Neural crest cell (in vitro differentiated cells): ENCODE measurements around the gene CCDC148. TPM values are rescaled to one million over a fixed set of nuclear protein-coding genes. Genes with fewer than 3 reads are reported as not detected.
A peak's percentile ranks its signal among the peaks of the same experiment; 100 is the strongest.

Experiments
- DNase-seq: peaks from one replicate; pipeline ENCODE4 v3.0.0; 2021; ENCODE audit warnings: low read depth, mixed read lengths, low spot score
- H3K27ac Mint-ChIP-seq: one replicate; pipeline ENCODE4 v1.8.0; 2021; ENCODE audit warnings: mild to moderate bottlenecking, mixed read lengths; ENCODE audit not compliant: unreplicated experiment
- H3K27me3 Mint-ChIP-seq: 2 replicates; pipeline ENCODE4 v1.8.0; 2021; ENCODE audit warnings: low read depth, mild to moderate bottlenecking, mixed read lengths
- H3K36me3 Mint-ChIP-seq: 2 replicates; pipeline ENCODE4 v1.8.0; 2021; ENCODE audit warnings: low read depth, mild to moderate bottlenecking, mixed read lengths
- H3K4me1 Mint-ChIP-seq: 2 replicates; pipeline ENCODE4 v1.8.0; 2021; ENCODE audit warnings: mixed read lengths
- H3K4me3 Mint-ChIP-seq: one replicate; pipeline ENCODE4 v1.8.0; 2021; ENCODE audit warnings: mild to moderate bottlenecking, mixed read lengths
- H3K9me3 Mint-ChIP-seq: 2 replicates; pipeline ENCODE4 v1.8.0; 2021; ENCODE audit warnings: mixed read lengths
- total RNA-seq: library from RNA; stranded (reverse); gene quantifications from 2 replicates; pipeline ENCODE4 v1.2.1, GENCODE V29; 2021
- TF ChIP-seq, protein P1 (sequence below): fragments of 200-600 bp; sonication (generic); conservative IDR thresholded peaks from 2 replicates; pipeline ENCODE4 v1.5.0; 2021; ENCODE audit warnings: antibody characterized with exemption, mild to moderate bottlenecking

Gene CCDC148
- total RNA-seq, 1 donor from 2014 or later: 1.8 TPM

DNA sequence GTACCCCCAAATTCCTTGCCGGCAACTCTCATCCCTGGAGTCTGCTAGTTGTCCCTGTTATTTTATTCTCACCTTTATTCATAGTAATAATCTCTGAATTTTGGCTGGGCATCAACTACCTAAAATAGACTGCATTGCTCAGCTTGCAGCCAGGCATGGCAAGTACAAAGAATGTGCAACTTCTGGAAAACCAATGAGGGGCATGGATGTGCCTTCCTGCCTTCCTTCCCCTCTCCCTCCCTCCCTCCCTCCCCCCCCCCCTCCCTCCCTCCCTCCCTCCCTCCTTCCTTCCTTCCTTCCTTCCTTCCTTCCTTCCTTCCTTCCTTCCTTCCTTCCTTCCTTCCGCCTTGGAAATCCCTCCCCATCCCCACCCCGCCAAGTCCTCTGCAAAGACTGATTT, 162.8 kb downstream of the CCDC148 start:
- Mint-ChIP-seq H3K27me3 (no peaks in the 10 kb centered on the region), H3K27ac (no peak overlapping the region), H3K9me3 (peaks cover 3% of the 10 kb centered on the region), H3K4me1 (no peaks in the 10 kb centered on the region), H3K4me3 (no peak overlapping the region), H3K36me3 (peaks cover 2% of the 10 kb centered on the region)
- no peak for DNase-seq
- TF ChIP-seq, protein P1, sequence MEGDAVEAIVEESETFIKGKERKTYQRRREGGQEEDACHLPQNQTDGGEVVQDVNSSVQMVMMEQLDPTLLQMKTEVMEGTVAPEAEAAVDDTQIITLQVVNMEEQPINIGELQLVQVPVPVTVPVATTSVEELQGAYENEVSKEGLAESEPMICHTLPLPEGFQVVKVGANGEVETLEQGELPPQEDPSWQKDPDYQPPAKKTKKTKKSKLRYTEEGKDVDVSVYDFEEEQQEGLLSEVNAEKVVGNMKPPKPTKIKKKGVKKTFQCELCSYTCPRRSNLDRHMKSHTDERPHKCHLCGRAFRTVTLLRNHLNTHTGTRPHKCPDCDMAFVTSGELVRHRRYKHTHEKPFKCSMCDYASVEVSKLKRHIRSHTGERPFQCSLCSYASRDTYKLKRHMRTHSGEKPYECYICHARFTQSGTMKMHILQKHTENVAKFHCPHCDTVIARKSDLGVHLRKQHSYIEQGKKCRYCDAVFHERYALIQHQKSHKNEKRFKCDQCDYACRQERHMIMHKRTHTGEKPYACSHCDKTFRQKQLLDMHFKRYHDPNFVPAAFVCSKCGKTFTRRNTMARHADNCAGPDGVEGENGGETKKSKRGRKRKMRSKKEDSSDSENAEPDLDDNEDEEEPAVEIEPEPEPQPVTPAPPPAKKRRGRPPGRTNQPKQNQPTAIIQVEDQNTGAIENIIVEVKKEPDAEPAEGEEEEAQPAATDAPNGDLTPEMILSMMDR: no peak

DNA sequence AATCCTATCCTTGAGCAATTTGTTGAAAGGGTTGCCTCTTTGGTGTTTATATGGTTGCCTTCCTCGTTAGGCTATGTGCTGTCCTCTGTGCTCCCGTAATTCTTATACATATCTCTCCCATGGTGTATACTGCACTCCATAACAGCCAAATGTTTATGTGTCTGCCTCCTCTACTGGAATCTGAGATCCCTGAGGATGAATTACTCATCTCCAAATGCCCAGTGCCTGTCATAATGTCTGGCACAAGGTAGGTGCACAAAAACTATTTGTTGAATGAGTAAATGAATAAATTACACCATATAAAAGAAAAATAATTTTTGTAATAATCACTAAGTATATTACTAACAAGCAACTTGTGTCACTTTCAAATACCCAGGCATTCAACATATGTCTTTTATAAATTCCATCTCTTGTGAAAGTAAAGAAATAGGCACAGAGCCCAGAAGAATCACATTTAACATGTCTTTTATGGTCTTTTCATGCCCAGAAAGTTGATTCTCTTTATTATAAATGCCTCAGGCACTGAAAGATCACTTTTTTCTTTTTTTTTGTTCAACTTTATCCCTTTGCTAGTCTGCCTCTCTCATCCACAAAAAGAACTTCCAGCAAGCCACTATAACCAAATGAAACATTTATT, 164.9 kb downstream of the CCDC148 start:
- no peaks in the 10 kb centered on the region for H3K27me3 Mint-ChIP-seq
- no peak overlapping the region for H3K4me3 Mint-ChIP-seq
- DNase-seq: no peak
- H3K27ac Mint-ChIP-seq: no peak overlapping the region
- peaks cover 7% of the 10 kb centered on the region for H3K36me3 Mint-ChIP-seq
- H3K9me3 Mint-ChIP-seq: peaks cover 5% of the 10 kb centered on the region
- TF ChIP-seq, protein P1: no peak
- H3K4me1 Mint-ChIP-seq: no peaks in the 10 kb centered on the region

DNA sequence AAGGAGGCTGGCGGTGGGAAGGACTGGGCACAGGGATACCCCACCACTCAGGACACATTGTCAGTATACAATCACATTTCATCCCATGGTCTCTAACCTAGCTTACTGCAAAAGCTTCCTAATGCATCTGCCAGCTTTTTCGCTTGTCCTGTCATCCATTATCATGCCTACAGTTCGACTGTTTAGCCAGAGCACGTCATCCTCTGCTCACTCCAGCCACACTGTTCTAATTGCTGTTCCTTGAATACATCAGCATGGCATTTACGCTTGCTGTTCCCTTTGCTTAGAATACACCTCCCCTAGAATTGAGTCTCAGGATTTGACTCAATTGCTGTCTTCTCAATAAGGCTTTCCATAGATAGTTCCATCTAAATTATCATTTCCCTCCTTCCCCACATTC, 166.3 kb downstream of the CCDC148 start:
- H3K9me3 Mint-ChIP-seq: peaks cover 8% of the 10 kb centered on the region
- TF ChIP-seq, protein P1: no peak
- peaks cover 9% of the 10 kb centered on the region for H3K36me3 Mint-ChIP-seq
- no peaks in the 10 kb centered on the region for H3K27me3 Mint-ChIP-seq
- H3K4me3 Mint-ChIP-seq: no peak overlapping the region
- H3K4me1 Mint-ChIP-seq: no peaks in the 10 kb centered on the region
- no peak for DNase-seq
- H3K27ac Mint-ChIP-seq: no peak overlapping the region

DNA sequence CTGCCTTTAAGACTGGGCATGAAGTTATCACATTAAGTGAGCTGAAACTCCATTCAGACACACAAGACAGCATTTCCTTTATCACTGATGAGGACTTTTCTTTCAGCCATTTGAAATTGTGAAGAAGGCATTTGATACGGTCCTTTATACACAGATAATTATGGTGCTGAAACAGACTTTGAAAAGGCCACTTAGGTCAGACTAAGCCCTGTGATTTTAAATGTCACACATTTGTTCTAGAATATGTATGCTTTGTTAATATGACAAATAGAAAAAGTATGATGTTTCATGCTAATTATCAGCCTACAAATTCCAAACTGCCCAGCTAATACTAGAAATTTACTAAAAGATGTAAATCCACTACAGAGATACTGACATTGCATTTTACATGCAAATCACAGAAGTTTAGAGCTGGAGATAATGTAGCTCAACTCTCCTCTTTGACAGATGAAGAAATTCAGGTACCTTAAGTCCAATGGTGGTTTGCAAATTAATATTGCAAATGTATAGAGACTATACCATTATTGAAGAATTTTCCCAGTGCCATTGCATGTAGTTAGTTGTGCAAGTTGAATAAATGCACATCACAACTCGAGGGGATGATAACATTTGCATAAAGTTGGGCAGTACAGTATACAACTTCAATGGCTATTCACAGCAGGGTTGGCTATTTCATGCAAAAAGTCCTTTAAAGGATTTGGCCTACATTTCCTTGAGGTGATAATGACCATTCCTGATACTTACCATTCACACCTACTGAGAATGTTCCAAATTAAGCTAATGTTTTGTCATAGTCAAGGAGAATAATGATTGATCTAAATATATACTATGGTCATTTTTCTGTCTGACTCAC, 179.7 kb downstream of the CCDC148 start:
- Mint-ChIP-seq H3K36me3 (no peaks in the 10 kb centered on the region), H3K27me3 (peaks cover 12% of the 10 kb centered on the region), H3K27ac (peak overlapping the region; percentile 78), H3K4me3 (no peak overlapping the region), H3K9me3 (no peaks in the 10 kb centered on the region), H3K4me1 (peaks cover 11% of the 10 kb centered on the region)
- DNase-seq: no peak
- TF ChIP-seq, protein P1: no peak

DNA sequence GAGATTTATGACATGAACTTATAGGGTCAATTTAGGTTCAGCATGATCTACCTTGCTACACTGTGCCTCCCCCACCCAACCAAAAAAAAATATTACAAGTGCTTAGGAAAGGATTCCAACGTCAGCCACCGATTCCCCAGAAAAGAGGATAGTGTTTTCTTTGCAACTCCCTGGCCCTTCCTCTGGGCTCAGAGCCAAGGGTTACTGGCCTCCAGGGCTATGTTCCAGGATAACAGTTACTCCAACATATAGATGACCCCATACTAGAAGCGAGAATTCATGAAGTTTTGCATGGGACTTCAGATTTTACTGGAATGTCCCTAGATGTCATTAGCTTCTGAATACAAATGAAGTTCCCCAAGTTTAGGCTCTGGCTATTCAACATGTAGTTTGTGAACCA, 182.8 kb downstream of the CCDC148 start:
- Mint-ChIP-seq H3K4me3 (no peak overlapping the region), H3K27ac (no peak overlapping the region), H3K9me3 (no peaks in the 10 kb centered on the region), H3K36me3 (no peaks in the 10 kb centered on the region), H3K27me3 (peaks cover 13% of the 10 kb centered on the region), H3K4me1 (peaks cover 11% of the 10 kb centered on the region)
- TF ChIP-seq, protein P1: no peak
- no peak for DNase-seq
